RKO (cell line): ENCODE data around the gene CATSPERD.

Experiments used
- DNase-seq: peaks from one replicate; pipeline ENCODE4 v3.0.0-alpha.2; 2016; ENCODE audit warnings: low spot score

The CATSPERD gene

DNA sequence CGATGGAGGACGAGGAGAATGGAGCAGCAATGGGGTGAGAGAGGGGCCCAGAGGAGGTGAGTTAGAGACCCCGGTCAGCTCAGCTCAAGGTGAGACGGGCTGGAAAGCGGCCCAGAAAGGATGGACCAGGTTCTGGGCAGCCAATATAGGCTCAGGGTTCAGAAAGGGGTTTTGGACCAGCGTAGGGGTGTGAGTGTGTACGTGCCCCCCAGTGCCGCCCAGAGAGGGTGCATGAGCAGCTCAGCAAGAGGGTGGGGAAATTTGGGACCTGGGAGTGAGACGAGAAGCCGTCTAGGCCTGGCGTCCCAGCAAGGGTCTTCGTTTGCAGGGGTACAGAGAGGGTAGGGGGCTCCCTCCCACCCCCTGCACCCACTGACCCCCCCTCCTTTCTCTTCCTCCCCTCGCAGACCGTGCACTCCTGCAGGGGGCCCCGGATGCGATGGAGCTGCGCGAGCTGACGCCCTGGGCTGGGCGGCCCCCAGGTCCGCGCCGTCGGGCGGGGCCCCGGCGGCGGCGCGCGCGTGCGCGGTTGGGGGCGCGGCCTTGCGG, 107.0 kb downstream of the CATSPERD start:
- DNase-seq, result no peak

DNA sequence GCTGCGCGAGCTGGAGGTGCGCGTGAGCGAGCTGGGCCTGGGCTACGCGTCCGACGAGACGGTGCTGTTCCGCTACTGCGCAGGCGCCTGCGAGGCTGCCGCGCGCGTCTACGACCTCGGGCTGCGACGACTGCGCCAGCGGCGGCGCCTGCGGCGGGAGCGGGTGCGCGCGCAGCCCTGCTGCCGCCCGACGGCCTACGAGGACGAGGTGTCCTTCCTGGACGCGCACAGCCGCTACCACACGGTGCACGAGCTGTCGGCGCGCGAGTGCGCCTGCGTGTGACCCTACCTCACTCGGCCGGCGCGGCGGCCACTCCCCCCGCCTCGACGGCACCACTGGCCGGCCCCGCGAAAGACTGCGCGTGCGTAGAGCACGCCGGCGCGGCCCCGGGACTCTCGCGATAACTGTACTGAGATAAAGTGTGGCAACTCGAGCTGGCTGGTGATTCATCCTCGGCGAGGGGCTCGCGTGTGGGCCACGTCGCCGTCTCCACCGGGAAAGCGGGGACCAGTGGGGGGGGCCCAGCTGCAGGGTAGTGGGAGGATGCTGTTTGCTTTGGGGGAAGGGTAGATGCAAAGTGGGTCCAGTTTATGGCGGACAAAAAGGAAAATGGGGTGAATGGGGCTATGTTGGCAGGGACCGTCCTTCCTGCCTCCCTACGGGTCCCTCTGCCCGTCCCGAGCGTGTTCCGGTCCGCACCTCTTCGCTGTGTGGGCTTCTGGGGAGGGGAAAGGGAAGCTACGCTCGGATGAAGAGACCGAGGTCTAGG, 107.6 kb downstream of the CATSPERD start:
- DNase-seq, result peak; percentile 95
